Glomerular visceral epithelial cell (primary cell): ENCODE measurements around the gene NALF2.

ENCODE experiments used
- DNase-seq: peaks from one replicate; pipeline ENCODE4 v3.0.0-alpha.2; 2016; ENCODE audit errors: extremely low spot score

NALF2 gene

GRCh38 chrX:69503782-69504625, at the start of gene NALF2:
Gene NALF2 (plus strand): TSS chrX:69504326. CDS start chrX:69505283, 957 bp downstream.
- no peak for DNase-seq

DNA sequence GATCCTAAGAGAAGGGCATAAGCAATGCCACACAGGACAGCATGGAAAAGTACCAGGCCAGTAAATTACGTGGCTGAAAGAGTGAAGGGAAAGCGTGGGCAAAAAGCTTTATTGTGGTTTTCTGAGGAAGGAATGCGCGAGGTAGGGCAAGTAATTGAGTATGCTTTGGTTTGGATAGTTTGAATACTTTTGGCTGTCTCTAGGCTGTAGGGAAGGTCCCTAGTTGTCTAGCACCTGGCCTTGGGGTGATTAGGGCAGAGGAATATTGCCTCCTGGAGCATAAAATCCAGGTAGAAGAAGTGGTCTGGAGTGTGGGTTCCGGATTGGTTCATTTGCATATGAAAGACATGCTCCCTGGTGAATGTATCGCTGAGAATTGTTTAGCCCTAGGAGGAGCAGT, 46.4 kb upstream of the NALF2 start:
- no peak for DNase-seq

DNA sequence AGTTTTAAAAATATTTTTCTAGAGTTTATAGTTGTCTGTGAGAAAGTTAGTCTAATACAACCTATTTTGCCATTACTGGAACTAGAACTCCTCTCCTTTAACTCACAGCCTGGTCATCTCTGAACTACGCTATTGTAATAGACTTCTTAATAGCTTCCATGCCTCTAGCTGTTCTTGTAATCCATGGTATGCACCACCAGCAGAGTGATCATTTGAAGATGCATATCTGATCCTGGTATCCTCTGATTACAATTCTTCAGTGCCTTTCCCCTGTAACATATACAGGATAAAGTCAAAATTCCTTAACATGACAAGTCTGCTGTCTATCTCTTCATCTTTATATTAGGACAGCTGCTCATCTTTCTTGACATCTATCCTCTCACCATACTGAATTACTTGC, 37.6 kb upstream of the NALF2 start:
- DNase-seq = no peak

DNA sequence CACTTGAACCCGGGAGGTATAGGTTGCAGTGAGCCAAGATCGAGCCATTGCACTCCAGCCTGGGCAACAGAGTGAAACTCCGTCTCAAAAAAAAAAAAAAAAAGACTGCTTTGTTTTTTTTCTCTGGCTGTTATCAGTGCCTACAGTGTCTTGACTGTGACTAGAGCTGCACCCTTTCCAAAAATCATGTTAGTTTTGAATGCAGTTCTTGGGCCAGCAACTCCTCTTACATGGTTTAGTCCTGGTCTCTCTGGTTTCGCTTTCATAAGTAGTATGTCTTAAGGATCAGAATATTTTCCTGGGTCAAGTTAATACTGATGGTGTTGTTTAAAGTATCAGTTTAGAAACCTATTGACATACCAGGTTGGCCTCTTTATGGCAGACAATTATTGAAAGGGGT, 34.2 kb upstream of the NALF2 start:
- DNase-seq = no peak

DNA sequence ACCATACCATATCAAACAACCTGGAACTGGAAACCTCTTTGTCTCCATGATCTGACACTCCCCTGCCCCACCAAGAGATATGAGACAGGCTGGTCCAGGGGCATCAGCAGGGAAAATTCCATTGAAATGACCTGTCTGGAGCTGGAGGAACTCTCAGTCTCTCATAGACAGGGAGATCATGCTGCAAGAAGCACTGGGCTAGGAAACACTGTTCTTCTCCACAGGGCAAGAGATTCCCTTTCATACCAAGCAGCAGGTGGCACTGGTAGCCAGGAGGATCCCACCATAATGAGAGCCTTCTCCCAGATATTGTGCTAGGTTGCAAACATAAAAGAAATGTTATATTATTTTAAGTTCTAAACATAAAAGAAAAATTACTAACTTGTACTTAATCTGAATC, 14.5 kb upstream of the NALF2 start:
- DNase-seq = no peak

DNA sequence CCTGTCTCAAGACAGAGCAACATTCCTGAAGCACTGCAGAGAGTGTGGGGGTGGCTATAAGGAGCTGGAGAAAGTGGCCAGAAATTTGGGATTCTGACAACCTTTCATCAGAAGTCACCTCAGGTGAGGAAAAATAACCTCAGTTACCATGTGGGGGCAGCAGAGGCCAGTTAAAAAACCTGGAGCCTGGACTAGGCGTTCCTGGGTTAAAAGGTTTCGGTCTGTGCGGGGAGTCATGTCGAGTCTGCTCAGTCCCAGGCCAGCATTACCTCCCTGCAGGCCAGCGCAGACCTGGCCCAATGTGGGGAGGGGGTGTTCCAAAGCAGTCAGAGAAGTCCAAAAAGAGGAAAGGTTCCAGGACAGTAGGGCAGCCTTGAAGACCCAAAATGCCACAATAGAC, 10.9 kb upstream of the NALF2 start:
- peak; percentile 1 for DNase-seq

GRCh38 chrX:69493766-69494165, 10.4 kb upstream of the NALF2 start:
- no peak for DNase-seq

DNA sequence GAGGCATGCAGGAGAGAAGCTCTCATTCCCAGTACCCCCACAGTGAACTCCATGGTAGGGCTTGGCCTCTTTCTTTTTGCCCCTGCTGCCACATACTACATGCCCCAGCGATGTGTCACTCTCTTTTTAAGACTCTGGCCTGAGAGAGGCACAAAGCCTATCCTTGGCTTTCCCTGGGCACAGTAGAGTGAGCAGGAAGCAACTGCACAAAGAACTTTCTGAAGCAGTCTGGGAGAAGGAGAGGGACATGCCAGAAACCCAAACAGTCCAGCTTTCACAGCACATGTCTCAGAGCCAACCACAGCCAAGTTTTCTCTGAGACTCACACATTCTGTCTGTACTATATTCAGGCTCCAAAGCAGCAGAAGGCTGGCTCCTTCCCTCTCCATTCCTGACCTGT, 7.9 kb upstream of the NALF2 start:
- no peak for DNase-seq

DNA sequence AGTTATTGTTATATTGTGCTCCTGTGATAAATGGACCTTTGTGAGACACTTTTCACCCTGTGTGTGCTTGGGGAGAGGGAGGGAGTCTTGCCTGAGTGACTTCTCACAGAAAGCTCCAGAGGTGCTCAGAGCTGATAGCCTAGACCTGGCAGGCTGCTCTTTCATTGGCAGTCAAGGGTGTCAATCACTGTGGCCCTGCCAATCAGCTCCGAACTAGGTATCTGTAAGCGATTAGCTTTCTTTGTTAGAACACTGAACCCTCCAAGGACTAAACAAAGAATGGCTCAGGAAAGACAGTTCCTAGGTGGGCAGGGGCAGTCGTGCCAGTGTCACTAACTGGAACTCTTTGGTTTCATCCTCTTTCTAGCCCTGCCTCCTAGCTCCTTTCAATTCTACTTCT, 2.7 kb upstream of the NALF2 start:
- no peak for DNase-seq

DNA sequence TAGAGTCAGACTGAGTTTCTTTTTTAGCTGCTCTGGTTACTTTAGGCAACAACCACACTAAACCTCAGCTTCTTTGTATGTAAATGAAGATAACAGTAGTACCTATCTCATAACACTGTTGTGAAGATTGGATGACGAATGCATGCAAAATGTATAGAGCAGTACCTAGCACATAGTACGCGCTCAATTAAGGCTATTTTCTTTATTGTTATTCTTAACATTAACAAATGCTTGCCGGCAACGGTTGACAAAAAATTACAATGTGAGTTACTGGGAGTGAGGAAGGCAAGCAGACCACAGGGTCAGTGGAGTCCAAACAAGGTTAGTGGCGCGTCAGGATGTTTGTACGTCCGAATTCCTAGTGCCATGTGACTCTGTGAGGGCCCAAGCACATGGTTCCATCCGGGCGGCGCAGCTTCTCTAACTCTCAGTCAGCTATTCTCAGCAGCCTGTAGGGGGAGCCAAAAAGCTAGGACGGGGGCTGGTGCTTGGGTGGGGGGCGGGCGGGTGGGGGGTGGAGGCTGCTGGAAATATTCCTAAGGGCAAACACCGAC, 821 bp upstream of the NALF2 start:
- no peak for DNase-seq

GRCh38 chrX:69504626-69505612, 793 bp downstream of the NALF2 start:
- DNase-seq = no peak

DNA sequence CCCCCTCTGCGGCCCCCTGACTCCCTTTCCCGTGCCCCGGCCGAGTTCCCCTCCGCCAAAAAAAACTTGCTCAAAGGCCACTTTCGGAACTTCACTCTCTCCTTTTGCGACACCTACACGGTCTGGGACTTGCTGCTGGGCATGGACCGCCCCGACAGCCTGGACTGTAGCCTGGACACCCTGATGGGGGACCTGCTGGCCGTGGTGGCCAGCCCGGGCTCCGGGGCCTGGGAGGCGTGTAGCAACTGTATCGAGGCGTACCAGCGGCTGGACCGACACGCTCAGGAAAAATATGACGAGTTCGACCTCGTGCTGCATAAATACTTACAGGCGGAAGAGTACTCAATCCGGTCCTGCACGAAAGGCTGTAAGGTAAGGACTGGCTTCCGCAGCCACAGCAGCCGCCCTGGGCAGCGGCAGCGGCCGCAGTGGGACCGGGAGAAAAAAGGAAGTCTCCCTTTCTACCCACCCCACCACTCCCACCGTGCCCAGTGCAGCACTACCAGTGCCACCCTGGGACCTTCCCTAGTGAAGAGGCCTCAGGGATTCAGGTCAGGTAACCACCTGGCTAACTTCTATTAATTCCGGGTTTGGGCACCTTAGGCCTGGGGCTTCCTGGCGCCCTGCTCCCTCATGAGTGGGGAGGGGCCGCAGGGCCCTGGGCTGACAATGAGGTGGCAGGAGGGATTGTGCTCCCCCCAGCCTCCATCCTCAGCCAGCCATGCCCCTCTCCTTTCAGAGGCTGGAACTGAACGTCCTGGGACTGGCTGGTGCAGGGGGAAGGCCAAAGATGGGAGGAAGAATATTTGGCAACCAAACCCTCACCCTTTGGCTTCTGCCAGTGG, 1.9 kb downstream of the NALF2 start:
- DNase-seq = no peak

GRCh38 chrX:69506617-69507499, 2.7 kb downstream of the NALF2 start:
- DNase-seq = no peak

GRCh38 chrX:69507500-69507789, 3.3 kb downstream of the NALF2 start:
- DNase-seq = no peak

- DNase-seq = no peak
Measured at GRCh38 chrX:69508610-69509009, 4.5 kb downstream of the NALF2 start.

- DNase-seq = no peak
Measured at GRCh38 chrX:69510137-69510715, 6.1 kb downstream of the NALF2 start.

- DNase-seq = no peak
Measured at GRCh38 chrX:69510914-69511513, 6.9 kb downstream of the NALF2 start.

GRCh38 chrX:69522052-69522451, 17.9 kb downstream of the NALF2 start:
- DNase-seq = no peak

- no peak for DNase-seq
Measured at GRCh38 chrX:69523314-69523713, 19.2 kb downstream of the NALF2 start.
